A549 (cell line): ENCODE measurements around the gene RNF43.
"Not testable (repeated sequence)": the region's sequence is repeated elsewhere in the genome, so short reads cannot be mapped to it uniquely, and the experiment has no call there.

Experiments
- BHLHE40 ChIP-seq: IDR thresholded peaks from 2 replicates; pipeline ENCODE4 v1.6.1; 2012; ENCODE audit warnings: low read depth, low read length, inconsistent platforms
- HOXB13 ChIP-seq: fragments of 250-450 bp; sonication (Bioruptor Pico); IDR thresholded peaks from 2 replicates; pipeline ENCODE4 v1.5.0; 2020; ENCODE audit warnings: low read depth, mild to moderate bottlenecking, moderate library complexity
- POLR2A ChIP-seq: IDR thresholded peaks from 2 replicates; pipeline ENCODE4 v1.6.1; 2012; ENCODE audit warnings: mild to moderate bottlenecking, low read length

- not testable (repeated sequence) for TF ChIP-seq POLR2A; BHLHE40; HOXB13 (CRISPR knock-in tag)
These were observed 19.9 kb downstream of the RNF43 start for GRCh38 chr17:58397421-58397820.
